Endodermal cell (in vitro differentiated cells): Measurements from ENCODE around the gene NGEF. TPM values are rescaled to one million over a fixed set of nuclear protein-coding genes. Genes with fewer than 3 reads are reported as not detected.

ENCODE experiments used
- DNase-seq: peaks from one replicate; pipeline ENCODE4 v3.0.0-alpha.2; 2017
- H3K27ac ChIP-seq: 2 replicates; pipeline ENCODE4 v1.5.1; 2013; ENCODE audit warnings: mild to moderate bottlenecking, low read depth, low read length, moderate library complexity
- H3K27me3 ChIP-seq: 2 replicates; pipeline ENCODE4 v1.6.1; 2013; ENCODE audit warnings: mild to moderate bottlenecking, low read length, moderate library complexity; ENCODE audit not compliant: insufficient read depth, control insufficient read depth, poor library complexity, severe bottlenecking
- H3K36me3 ChIP-seq: 2 replicates; pipeline ENCODE4 v1.7.0; 2013; ENCODE audit warnings: mild to moderate bottlenecking, low read length, moderate library complexity; ENCODE audit not compliant: control insufficient read depth, insufficient read depth
- H3K4me1 ChIP-seq: one replicate; pipeline ENCODE4 v1.7.0; 2013; ENCODE audit warnings: low read length; ENCODE audit not compliant: control insufficient read depth, insufficient read depth
- H3K4me3 ChIP-seq: 2 replicates; pipeline ENCODE4 v1.5.1; 2013; ENCODE audit warnings: mild to moderate bottlenecking, low read length, moderate library complexity
- H3K9ac ChIP-seq: 2 replicates; pipeline ENCODE4 v1.6.1; 2013; ENCODE audit warnings: mild to moderate bottlenecking, low read length, moderate library complexity; ENCODE audit not compliant: poor library complexity, severe bottlenecking; ENCODE audit errors: extremely low read depth
- H3K9me3 ChIP-seq: 2 replicates; pipeline ENCODE4 v1.6.1; 2013; ENCODE audit warnings: mild to moderate bottlenecking, low read length, moderate library complexity; ENCODE audit not compliant: control insufficient read depth
- H3K27ac Mint-ChIP-seq: 2 replicates; pipeline ENCODE4 v1.8.0; 2020; ENCODE audit warnings: mixed read lengths
- H3K27me3 Mint-ChIP-seq: 2 replicates; pipeline ENCODE4 v1.8.0; 2021; ENCODE audit warnings: mild to moderate bottlenecking, mixed read lengths; ENCODE audit not compliant: insufficient read depth
- H3K36me3 Mint-ChIP-seq: 2 replicates; pipeline ENCODE4 v1.8.0; 2020; ENCODE audit warnings: low read depth, mixed read lengths
- H3K4me1 Mint-ChIP-seq: 2 replicates; pipeline ENCODE4 v1.8.0; 2020; ENCODE audit warnings: mixed read lengths
- H3K4me3 Mint-ChIP-seq: 2 replicates; pipeline ENCODE4 v1.8.0; 2020; ENCODE audit warnings: mild to moderate bottlenecking, moderate library complexity, mixed read lengths
- H3K9me3 Mint-ChIP-seq: 2 replicates; pipeline ENCODE4 v1.8.0; 2020; ENCODE audit warnings: mild to moderate bottlenecking, mixed read lengths
- WGBS, 2 experiments: methylation state at CpG; one replicate each; pipeline versions ENCODE4 v1.1.5 to v1.1.7; 2013; ENCODE audit warnings: missing lambda C conversion rate in 2 of 2, mixed read lengths in 1 of 2; ENCODE audit not compliant: insufficient coverage in 1 of 2, insufficient read length in 1 of 2; 5-methylcytosine and 5-hydroxymethylcytosine counted together
- total RNA-seq, 2 donors: library from RNA; stranded (reverse); fragmentation: NEBNext Ultra II Directional in 1 of 2; extraction: Animal tissue kit (Norgen Biotek cat#: 25700) in 1 of 2; gene quantifications; 2 replicates in 1 of 2; 3 replicates in 1 of 2; pipeline ENCODE4 v1.2.1, GENCODE V29; 2021
- TF ChIP-seq, protein P1 (sequence below): fragments of 200-600 bp; sonication (generic); conservative IDR thresholded peaks from 2 replicates; pipeline ENCODE4 v1.5.0; 2021; ENCODE audit warnings: antibody characterized with exemption, mild to moderate bottlenecking

Gene NGEF
- total RNA-seq, 2 donors from 2014 or later = 1.8 to 2.9 TPM

DNA sequence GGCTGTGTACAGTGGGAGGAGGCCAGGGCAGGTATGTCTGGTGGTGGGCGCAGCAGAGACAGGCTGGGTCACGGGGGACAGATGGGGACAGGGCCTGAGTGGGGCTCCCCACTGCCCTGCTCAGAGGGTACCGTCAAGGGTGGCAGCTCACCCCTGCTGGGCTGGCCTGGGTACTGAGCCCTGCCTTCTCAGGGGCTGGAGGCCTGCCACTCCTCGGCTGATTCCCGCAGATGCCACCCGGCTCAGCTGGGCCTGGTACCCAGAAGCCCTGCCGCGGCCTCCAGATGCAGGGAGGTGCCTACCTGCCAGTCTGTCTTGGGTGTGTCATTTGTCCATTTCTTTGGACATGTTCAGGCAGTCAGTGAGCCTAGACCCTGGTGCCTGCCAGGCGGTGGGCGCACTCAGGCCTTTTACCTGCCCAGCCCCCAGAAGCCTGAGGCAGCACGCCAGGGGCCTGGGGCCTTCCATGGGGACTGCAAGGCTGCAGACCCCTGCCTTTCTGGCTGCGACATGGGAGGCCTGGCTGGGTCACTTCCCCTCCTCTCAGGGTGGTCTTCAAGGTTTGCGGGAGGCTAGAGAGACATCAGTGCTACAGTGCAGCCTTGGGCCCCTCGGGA is 139.7 kb downstream of the NGEF start:
- H3K27ac Mint-ChIP-seq = no peak overlapping the region
- Histone ChIP-seq H3K9ac (no peak overlapping the region), H3K9me3 (no peaks in the 10 kb centered on the region), H3K4me3 (no peak overlapping the region), H3K27me3 (peaks cover 20% of the 10 kb centered on the region), H3K36me3 (no peaks in the 10 kb centered on the region), H3K4me1 (no peaks in the 10 kb centered on the region), H3K27ac (no peak overlapping the region)
- peaks cover 29% of the 10 kb centered on the region for H3K27me3 Mint-ChIP-seq
- H3K4me1 Mint-ChIP-seq = peaks cover 9% of the 10 kb centered on the region
- TF ChIP-seq, protein P1, sequence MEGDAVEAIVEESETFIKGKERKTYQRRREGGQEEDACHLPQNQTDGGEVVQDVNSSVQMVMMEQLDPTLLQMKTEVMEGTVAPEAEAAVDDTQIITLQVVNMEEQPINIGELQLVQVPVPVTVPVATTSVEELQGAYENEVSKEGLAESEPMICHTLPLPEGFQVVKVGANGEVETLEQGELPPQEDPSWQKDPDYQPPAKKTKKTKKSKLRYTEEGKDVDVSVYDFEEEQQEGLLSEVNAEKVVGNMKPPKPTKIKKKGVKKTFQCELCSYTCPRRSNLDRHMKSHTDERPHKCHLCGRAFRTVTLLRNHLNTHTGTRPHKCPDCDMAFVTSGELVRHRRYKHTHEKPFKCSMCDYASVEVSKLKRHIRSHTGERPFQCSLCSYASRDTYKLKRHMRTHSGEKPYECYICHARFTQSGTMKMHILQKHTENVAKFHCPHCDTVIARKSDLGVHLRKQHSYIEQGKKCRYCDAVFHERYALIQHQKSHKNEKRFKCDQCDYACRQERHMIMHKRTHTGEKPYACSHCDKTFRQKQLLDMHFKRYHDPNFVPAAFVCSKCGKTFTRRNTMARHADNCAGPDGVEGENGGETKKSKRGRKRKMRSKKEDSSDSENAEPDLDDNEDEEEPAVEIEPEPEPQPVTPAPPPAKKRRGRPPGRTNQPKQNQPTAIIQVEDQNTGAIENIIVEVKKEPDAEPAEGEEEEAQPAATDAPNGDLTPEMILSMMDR = no peak
- DNase-seq = peak; percentile 29
- 93 to 100% methylated on average over 3 to 14 of the region's 14 CpGs for WGBS, 2 experiments
- no peaks in the 10 kb centered on the region for H3K9me3 Mint-ChIP-seq
- H3K36me3 Mint-ChIP-seq = no peaks in the 10 kb centered on the region
- no peak overlapping the region for H3K4me3 Mint-ChIP-seq

DNA sequence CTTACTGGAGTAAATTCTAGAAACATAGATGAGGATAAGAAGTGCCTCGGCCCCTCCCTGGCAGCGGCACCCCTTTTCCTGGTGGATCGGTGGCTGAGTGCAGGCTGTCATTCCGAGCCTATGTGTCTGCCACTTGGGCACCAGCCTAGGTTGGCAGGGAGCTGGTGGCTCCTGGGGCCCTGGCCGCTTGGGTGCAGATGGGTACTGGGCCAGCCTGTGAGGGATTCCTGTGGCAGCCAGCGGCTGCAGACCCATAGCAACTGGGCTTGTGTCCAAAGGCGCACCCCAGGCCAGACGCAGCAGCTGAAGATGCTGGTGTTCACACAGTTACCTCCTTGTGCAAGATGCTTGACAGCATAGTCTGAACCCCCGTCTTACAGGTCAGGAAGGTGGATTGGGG is 140.2 kb downstream of the NGEF start:
- 93 to 98% methylated on average over 6 to 9 of the region's 9 CpGs for whole genome bisulfite sequencing, 2 experiments
- Mint-ChIP-seq H3K9me3 (no peaks in the 10 kb centered on the region), H3K4me1 (peaks cover 9% of the 10 kb centered on the region), H3K36me3 (no peaks in the 10 kb centered on the region), H3K4me3 (no peak overlapping the region), H3K27me3 (peaks cover 24% of the 10 kb centered on the region), H3K27ac (no peak overlapping the region)
- no peak overlapping the region for H3K4me3 ChIP-seq
- H3K27me3 ChIP-seq = peaks cover 16% of the 10 kb centered on the region
- H3K36me3 ChIP-seq = no peaks in the 10 kb centered on the region
- TF ChIP-seq, protein P1 = no peak
- no peaks in the 10 kb centered on the region for H3K4me1 ChIP-seq
- DNase-seq = no peak
- no peak overlapping the region for H3K27ac ChIP-seq
- no peaks in the 10 kb centered on the region for H3K9me3 ChIP-seq
- H3K9ac ChIP-seq = no peak overlapping the region

DNA sequence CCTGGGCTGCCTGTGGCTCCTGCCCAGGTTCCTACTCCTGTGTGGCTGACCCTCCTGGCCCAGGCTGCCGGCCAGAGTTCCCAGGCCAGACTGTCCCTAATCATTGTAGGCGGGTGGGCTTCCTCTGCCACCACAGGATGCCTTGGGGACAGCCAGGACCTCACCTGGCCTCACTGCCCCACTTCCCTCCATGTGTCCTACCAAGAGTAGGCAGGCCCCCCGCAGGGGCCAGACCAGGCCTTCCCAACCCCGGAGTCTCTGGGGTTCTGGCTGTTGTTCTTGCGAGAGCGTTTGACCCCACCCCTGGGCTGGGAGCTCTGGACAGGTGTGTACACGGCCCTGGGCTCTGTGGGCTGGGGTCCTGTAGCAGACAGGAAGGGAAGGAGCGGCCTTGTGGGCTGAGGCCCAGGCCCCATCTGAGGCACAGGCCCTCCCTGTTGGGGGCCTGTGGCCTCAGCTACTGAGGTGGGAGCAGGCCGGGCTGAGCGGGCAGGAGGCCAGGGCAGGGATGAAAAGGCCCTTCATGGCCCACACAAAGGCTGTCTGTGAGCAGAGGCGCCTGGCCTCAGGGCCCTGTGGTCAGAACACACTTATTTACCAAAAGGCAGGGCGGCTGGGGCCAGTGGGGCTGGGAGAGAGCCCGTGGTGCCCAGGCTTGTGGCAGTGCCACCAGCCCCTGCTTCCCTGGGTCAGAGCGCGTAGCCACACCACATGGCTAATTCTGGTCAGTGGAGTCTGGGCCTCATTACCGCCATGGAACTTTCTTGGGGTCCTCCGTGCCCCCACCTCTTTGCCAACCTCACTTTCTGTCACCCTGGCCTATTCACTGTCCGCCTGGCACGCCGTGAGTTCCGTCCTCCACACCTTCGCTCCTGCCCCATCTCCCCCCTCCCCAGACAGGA is 141.0 kb downstream of the NGEF start:
- TF ChIP-seq, protein P1 = no peak
- Mint-ChIP-seq H3K36me3 (no peaks in the 10 kb centered on the region), H3K4me3 (no peak overlapping the region)

More for the DNA sequence above, 141.0 kb downstream of the NGEF start:
- no peak overlapping the region for H3K27ac ChIP-seq
- Mint-ChIP-seq H3K27me3 (peaks cover 17% of the 10 kb centered on the region), H3K27ac (no peak overlapping the region), H3K9me3 (no peaks in the 10 kb centered on the region), H3K4me1 (peaks cover 9% of the 10 kb centered on the region)
- no peak overlapping the region for H3K9ac ChIP-seq
- H3K27me3 ChIP-seq = peaks cover 9% of the 10 kb centered on the region
- H3K4me3 ChIP-seq = no peak overlapping the region
- WGBS, 2 experiments = 94 to 96% methylated on average over 6 to 22 of the region's 22 CpGs
- H3K4me1 ChIP-seq = no peaks in the 10 kb centered on the region
- no peaks in the 10 kb centered on the region for H3K36me3 ChIP-seq
- H3K9me3 ChIP-seq = no peaks in the 10 kb centered on the region
- no peak for DNase-seq
